ENCODE results near the gene OPN4. TPM values are rescaled to one million over a fixed set of nuclear protein-coding genes. Genes with fewer than 3 reads are reported as not detected.

Gene OPN4
- total RNA-seq, 1 experiment from 2014 or later: not detected

GRCh38 chr10:86661161-86662025 is 7.0 kb downstream of the OPN4 start:
- Histone ChIP-seq H3K27ac (no peak overlapping the region), H3K4me3 (no peak overlapping the region)
- no peak for DNase-seq (ENCODE audit: low read depth in 1 of 2, low spot score in 2 of 2)

GRCh38 chr10:86662186-86663045 is 8.1 kb downstream of the OPN4 start:
- H3K27me3 ChIP-seq (replicated peaks): no peaks in the 10 kb centered on the region
- H3K4me1 ChIP-seq (replicated peaks): no peaks in the 10 kb centered on the region
- DNase-seq (ENCODE audit: low read depth in 1 of 2, low spot score in 2 of 2): no peak
- H3K36me3 ChIP-seq: no peaks in the 10 kb centered on the region
- H3K9me3 ChIP-seq (replicated peaks): no peaks in the 10 kb centered on the region
- H3K4me3 ChIP-seq: no peak overlapping the region
- H3K27ac ChIP-seq: no peak overlapping the region

More at GRCh38 chr10:86661161-86662025, 7.0 kb downstream of the OPN4 start:
- Histone ChIP-seq H3K27me3 (replicated peaks) (no peaks in the 10 kb centered on the region), H3K4me1 (replicated peaks) (0 out of 2 replicates have a peak, but pooled peaks cover 3% of the 10 kb centered on the region), H3K9me3 (replicated peaks) (no peaks in the 10 kb centered on the region), H3K36me3 (no peaks in the 10 kb centered on the region)

GRCh38 chr10:86663046-86663345 is 8.6 kb downstream of the OPN4 start:
- DNase-seq (ENCODE audit: low read depth in 1 of 2, low spot score in 2 of 2): no peak
- Histone ChIP-seq H3K4me1 (replicated peaks) (peaks cover 3% of the 10 kb centered on the region), H3K36me3 (no peaks in the 10 kb centered on the region), H3K27ac (no peak overlapping the region), H3K4me3 (no peak overlapping the region), H3K9me3 (replicated peaks) (no peaks in the 10 kb centered on the region), H3K27me3 (replicated peaks) (no peaks in the 10 kb centered on the region)

GRCh38 chr10:86663576-86664339 is 9.4 kb downstream of the OPN4 start:
- H3K27ac ChIP-seq: no peak overlapping the region
- no peaks in the 10 kb centered on the region for H3K36me3 ChIP-seq
- no peaks in the 10 kb centered on the region for H3K9me3 ChIP-seq (replicated peaks)
- no peaks in the 10 kb centered on the region for H3K27me3 ChIP-seq (replicated peaks)
- peaks cover 11% of the 10 kb centered on the region for H3K4me1 ChIP-seq (replicated peaks)
- H3K4me3 ChIP-seq: no peak overlapping the region
- no peak for DNase-seq (ENCODE audit: low read depth in 1 of 2, low spot score in 2 of 2)

- H3K36me3 ChIP-seq: no peaks in the 10 kb centered on the region
- no peak overlapping the region for H3K4me3 ChIP-seq
- no peaks in the 10 kb centered on the region for H3K9me3 ChIP-seq (replicated peaks)
- H3K27me3 ChIP-seq (replicated peaks): no peaks in the 10 kb centered on the region
- H3K27ac ChIP-seq: no peak overlapping the region
- H3K4me1 ChIP-seq (replicated peaks): peaks cover 15% of the 10 kb centered on the region
- no peak for DNase-seq (ENCODE audit: low read depth in 1 of 2, low spot score in 2 of 2)
Observed at GRCh38 chr10:86664341-86665217, 10.2 kb downstream of the OPN4 start.

GRCh38 chr10:86665218-86665607 is 10.9 kb downstream of the OPN4 start:
- Histone ChIP-seq H3K27ac (no peak overlapping the region), H3K27me3 (replicated peaks) (no peaks in the 10 kb centered on the region), H3K4me3 (no peak overlapping the region), H3K36me3 (no peaks in the 10 kb centered on the region), H3K9me3 (replicated peaks) (no peaks in the 10 kb centered on the region), H3K4me1 (replicated peaks) (peaks cover 15% of the 10 kb centered on the region)
- no peak for DNase-seq (ENCODE audit: low read depth in 1 of 2, low spot score in 2 of 2)

GRCh38 chr10:86665868-86666267 is 11.5 kb downstream of the OPN4 start:
- no peaks in the 10 kb centered on the region for H3K36me3 ChIP-seq
- H3K9me3 ChIP-seq (replicated peaks): no peaks in the 10 kb centered on the region
- peaks cover 15% of the 10 kb centered on the region for H3K4me1 ChIP-seq (replicated peaks)
- no peak overlapping the region for H3K27ac ChIP-seq
- DNase-seq (ENCODE audit: low read depth in 1 of 2, low spot score in 2 of 2): no peak
- no peak overlapping the region for H3K4me3 ChIP-seq
- H3K27me3 ChIP-seq (replicated peaks): no peaks in the 10 kb centered on the region

- H3K9me3 ChIP-seq (replicated peaks): no peaks in the 10 kb centered on the region
- H3K27me3 ChIP-seq (replicated peaks): no peaks in the 10 kb centered on the region
- no peaks in the 10 kb centered on the region for H3K36me3 ChIP-seq
- no peak overlapping the region for H3K27ac ChIP-seq
- no peak for DNase-seq (ENCODE audit: low read depth in 1 of 2, low spot score in 2 of 2)
- peaks cover 15% of the 10 kb centered on the region for H3K4me1 ChIP-seq (replicated peaks)
- no peak overlapping the region for H3K4me3 ChIP-seq
Observed at GRCh38 chr10:86666538-86666937, 12.2 kb downstream of the OPN4 start.

GRCh38 chr10:86667421-86668181 is 13.3 kb downstream of the OPN4 start:
- Histone ChIP-seq H3K27me3 (replicated peaks) (no peaks in the 10 kb centered on the region), H3K36me3 (no peaks in the 10 kb centered on the region), H3K4me3 (no peak overlapping the region), H3K9me3 (replicated peaks) (no peaks in the 10 kb centered on the region), H3K4me1 (replicated peaks) (peaks cover 15% of the 10 kb centered on the region), H3K27ac (no peak overlapping the region)
- no peak for DNase-seq (ENCODE audit: low read depth in 1 of 2, low spot score in 2 of 2)

GRCh38 chr10:86668297-86669165 is 14.2 kb downstream of the OPN4 start, which contains the start of gene LDB3:
Gene LDB3, plus strand, starts transcription at chr10:86668511. Its CDS starts 181 bp downstream, at chr10:86668692.
- H3K9me3 ChIP-seq (replicated peaks): no peaks in the 10 kb centered on the region
- peak; percentile 41 to 64 for DNase-seq (ENCODE audit: low read depth in 1 of 2, low spot score in 2 of 2)
- no peaks in the 10 kb centered on the region for H3K36me3 ChIP-seq
- no peak within 1 kb of the TSS for H3K4me3 ChIP-seq
- no peak within 1 kb of the TSS for H3K27ac ChIP-seq
- H3K4me1 ChIP-seq (replicated peaks): peaks cover 15% of the 10 kb centered on the region
- no peaks in the 10 kb centered on the region for H3K27me3 ChIP-seq (replicated peaks)

- Histone ChIP-seq H3K27ac (no peak overlapping the region), H3K4me3 (no peak overlapping the region), H3K9me3 (replicated peaks) (no peaks in the 10 kb centered on the region), H3K4me1 (replicated peaks) (peaks cover 15% of the 10 kb centered on the region), H3K36me3 (no peaks in the 10 kb centered on the region), H3K27me3 (replicated peaks) (no peaks in the 10 kb centered on the region)
- no peak for DNase-seq (ENCODE audit: low read depth in 1 of 2, low spot score in 2 of 2)
Observed at GRCh38 chr10:86670290-86670811, 16.0 kb downstream of the OPN4 start.

Measured in SJSA1 (cell line).